ENCODE measurements around the gene PNMA6A.
"Not testable (repeated sequence)": the region's sequence is repeated elsewhere in the genome, so short reads cannot be mapped to it uniquely, and the experiment has no call there.

- TF ChIP-seq, protein P1, sequence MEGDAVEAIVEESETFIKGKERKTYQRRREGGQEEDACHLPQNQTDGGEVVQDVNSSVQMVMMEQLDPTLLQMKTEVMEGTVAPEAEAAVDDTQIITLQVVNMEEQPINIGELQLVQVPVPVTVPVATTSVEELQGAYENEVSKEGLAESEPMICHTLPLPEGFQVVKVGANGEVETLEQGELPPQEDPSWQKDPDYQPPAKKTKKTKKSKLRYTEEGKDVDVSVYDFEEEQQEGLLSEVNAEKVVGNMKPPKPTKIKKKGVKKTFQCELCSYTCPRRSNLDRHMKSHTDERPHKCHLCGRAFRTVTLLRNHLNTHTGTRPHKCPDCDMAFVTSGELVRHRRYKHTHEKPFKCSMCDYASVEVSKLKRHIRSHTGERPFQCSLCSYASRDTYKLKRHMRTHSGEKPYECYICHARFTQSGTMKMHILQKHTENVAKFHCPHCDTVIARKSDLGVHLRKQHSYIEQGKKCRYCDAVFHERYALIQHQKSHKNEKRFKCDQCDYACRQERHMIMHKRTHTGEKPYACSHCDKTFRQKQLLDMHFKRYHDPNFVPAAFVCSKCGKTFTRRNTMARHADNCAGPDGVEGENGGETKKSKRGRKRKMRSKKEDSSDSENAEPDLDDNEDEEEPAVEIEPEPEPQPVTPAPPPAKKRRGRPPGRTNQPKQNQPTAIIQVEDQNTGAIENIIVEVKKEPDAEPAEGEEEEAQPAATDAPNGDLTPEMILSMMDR (IDR thresholded peaks at IDR 0.05 in 8 of 11, conservative IDR thresholded peaks at IDR 0.05 in 3 of 11) = not testable (repeated sequence)
- not testable (repeated sequence) for TF ChIP-seq POLR2AphosphoS5, POLR2A (IDR thresholded peaks at IDR 0.05)
These were observed 34.0 kb downstream of the PNMA6A start for GRCh38 chrX:153106092-153106801.

Measured in spleen (tissue), 7 donors.